PFSK-1 (cell line): ENCODE data around the gene PHETA1.

Experiments used
- FOXP2 ChIP-seq: optimal IDR thresholded peaks from 2 replicates; pipeline ENCODE3; 2011; ENCODE audit warnings: borderline replicate concordance, control low read depth, inconsistent platforms; ENCODE audit not compliant: insufficient read depth; ENCODE audit errors: extremely low read length, extremely low read depth
- POLR2AphosphoS5 ChIP-seq: IDR thresholded peaks from 2 replicates; pipeline ENCODE4 v1.6.1; 2012; ENCODE audit warnings: low read depth, mild to moderate bottlenecking, control low read depth, low read length, moderate library complexity
- REST ChIP-seq, 2 experiments: IDR thresholded peaks; 2 replicates each; pipeline versions ENCODE4 v1.6.1 to v1.8.0; 2011 to 2012; ENCODE audit warnings: low read depth in 2 of 2, low read length in 2 of 2, control low read depth in 1 of 2, inconsistent platforms in 1 of 2, mild to moderate bottlenecking in 1 of 2, moderate library complexity in 1 of 2; ENCODE audit not compliant: insufficient read depth in 1 of 2
- SIN3A ChIP-seq: IDR thresholded peaks from 2 replicates; pipeline ENCODE4 v1.6.1; 2012; ENCODE audit warnings: mild to moderate bottlenecking, low read length, moderate library complexity, borderline replicate concordance; ENCODE audit not compliant: insufficient read depth
- TAF1 ChIP-seq: IDR thresholded peaks from 2 replicates; pipeline ENCODE4 v1.6.1; 2012; ENCODE audit warnings: low read length, control low read depth, borderline replicate concordance; ENCODE audit not compliant: insufficient read depth

Gene PHETA1

GRCh38 chr12:111319600-111320257 lies 49.2 kb downstream of the PHETA1 start:
- TF ChIP-seq POLR2AphosphoS5 (no peak), FOXP2 (no peak), REST (IDR thresholded peaks at IDR 0.05; ENCODE audit: insufficient read depth in 1 of 2, low read depth in 2 of 2, low read length in 2 of 2) (no peak), SIN3A (no peak), TAF1 (no peak)

GRCh38 chr12:111318450-111318849 lies 50.4 kb downstream of the PHETA1 start:
- no peak for TF ChIP-seq TAF1
- no peak for TF ChIP-seq FOXP2
- TF ChIP-seq SIN3A: no peak
- no peak for TF ChIP-seq REST (IDR thresholded peaks at IDR 0.05; ENCODE audit: insufficient read depth in 1 of 2, low read depth in 2 of 2, low read length in 2 of 2)
- no peak for TF ChIP-seq POLR2AphosphoS5

- TF ChIP-seq FOXP2 (no peak), SIN3A (no peak), TAF1 (no peak), POLR2AphosphoS5 (no peak), REST (IDR thresholded peaks at IDR 0.05; ENCODE audit: insufficient read depth in 1 of 2, low read depth in 2 of 2, low read length in 2 of 2) (no peak)
Measured at GRCh38 chr12:111316671-111317070, 52.2 kb downstream of the PHETA1 start.

GRCh38 chr12:111314953-111315539 lies 53.8 kb downstream of the PHETA1 start:
- no peak for TF ChIP-seq SIN3A
- TF ChIP-seq POLR2AphosphoS5: no peak
- TF ChIP-seq FOXP2: no peak
- no peak for TF ChIP-seq TAF1

GRCh38 chr12:111313833-111314259 lies 55.0 kb downstream of the PHETA1 start:
- TF ChIP-seq FOXP2: no peak
- TF ChIP-seq SIN3A: no peak
- no peak for TF ChIP-seq REST (IDR thresholded peaks at IDR 0.05; ENCODE audit: insufficient read depth in 1 of 2, low read depth in 2 of 2, low read length in 2 of 2)
- TF ChIP-seq POLR2AphosphoS5: no peak
